HG03354 (cell line): ENCODE results near the gene RNF217.
"Not testable (repeated sequence)": the region's sequence is repeated elsewhere in the genome, so short reads cannot be mapped to it uniquely, and the experiment has no call there.

Experiments
- ATAC-seq: cut with Tn5 transposase; IDR thresholded peaks from one replicate; pipeline ENCODE4 v1.9.1; 2021; ENCODE audit warnings: mild to moderate bottlenecking; ENCODE audit not compliant: unreplicated experiment, poor library complexity, severe bottlenecking

RNF217 gene

DNA sequence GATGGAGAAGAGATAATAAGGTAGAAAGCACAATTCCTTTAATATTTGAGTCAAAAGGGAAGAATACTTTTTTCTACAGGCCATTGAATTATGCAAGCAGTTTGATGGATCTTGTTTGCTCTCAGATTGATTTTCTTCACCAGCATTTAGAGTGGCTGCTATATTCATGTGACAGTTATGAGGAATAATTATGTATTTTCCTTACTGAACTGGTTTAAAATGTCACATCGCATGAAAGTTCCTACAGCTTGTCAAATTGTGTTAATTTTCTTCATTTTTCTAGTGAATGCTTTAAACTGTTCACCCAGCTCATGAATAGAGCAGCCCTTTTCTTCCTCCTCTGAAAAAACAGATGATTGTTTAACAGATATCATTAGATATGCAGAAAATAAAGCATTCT, 153.9 kb downstream of the RNF217 start:
- no peak for ATAC-seq

DNA sequence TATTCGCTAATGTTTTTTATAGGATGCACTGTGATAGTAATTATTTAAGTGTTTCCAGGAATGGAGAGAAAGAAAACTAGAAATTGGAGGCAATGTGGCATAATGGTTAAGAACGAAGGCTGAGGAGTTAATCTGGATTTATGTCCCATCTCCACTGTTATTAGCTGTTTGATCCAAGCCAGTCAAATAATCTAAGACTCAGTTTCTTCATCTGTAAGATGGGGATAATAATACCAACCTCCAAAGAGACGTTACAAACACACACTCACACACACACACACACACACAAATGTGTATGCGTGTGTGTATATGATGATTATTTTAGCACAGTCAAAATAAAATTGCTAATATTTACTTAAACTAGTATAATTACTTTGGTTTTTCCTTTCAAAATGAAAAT, 154.5 kb downstream of the RNF217 start:
- no peak for ATAC-seq

DNA sequence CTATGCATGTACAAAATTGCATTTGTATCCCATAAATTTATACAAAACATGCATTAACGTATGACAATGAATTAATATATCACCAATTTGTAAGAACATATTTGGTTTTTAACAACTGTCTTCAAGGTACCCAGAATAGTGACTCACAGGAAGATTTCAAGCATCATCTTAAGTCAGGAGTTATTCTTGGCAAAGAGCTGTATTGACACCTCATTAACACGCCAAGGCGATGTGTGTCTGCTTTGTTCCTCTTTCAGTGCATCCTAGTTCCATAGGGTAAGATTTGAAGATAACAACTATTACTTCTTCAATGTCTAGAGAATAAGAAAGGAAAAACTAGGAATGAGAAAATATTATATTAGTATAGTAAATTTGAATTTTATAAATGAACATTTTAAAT, 155.6 kb downstream of the RNF217 start:
- ATAC-seq = no peak

DNA sequence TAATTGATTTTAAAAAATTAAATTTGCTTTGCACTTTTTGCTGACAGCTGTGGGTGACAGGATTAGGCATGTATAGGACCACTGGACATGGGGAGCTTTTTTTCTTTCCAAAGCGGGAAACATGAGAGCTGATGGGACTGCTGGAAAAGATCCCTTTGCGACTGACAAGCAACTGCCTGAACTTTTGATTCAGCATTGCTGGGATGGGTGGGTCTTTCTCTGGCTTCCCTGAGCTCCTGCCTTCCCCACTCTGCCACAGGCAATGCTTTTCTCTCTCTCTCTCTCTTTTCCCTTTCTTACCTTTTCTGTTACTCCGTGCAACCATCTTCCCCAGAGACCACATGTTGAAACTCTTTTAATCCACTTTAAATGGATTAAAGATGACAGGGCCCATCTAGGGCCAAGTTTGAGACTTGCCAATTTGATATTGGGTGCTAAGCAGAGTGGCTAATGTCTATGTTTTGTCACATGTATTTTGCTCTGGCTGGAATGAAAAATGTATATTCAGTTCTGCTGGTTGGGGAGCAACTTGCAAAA, 157.9 kb downstream of the RNF217 start:
- no peak for ATAC-seq

DNA sequence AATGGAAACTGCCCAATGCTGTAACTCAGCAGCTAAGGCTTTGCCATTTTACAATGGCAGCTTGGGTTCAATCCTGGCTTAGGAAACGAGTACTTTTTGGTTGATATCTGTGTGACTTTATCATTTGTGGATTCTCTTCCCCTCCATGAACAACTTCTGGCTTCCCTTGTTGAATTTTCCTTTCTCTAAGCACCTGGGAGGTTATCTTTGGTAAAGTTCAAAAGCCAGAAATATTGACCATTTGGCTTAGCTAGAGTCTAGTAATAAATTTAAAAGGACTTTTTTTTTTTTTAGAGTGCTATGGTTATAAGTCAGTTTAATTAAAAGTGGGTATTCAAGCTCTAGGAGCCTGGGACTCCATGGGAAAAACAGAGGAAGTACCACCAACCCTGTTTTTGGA, 159.7 kb downstream of the RNF217 start:
- ATAC-seq = no peak

DNA sequence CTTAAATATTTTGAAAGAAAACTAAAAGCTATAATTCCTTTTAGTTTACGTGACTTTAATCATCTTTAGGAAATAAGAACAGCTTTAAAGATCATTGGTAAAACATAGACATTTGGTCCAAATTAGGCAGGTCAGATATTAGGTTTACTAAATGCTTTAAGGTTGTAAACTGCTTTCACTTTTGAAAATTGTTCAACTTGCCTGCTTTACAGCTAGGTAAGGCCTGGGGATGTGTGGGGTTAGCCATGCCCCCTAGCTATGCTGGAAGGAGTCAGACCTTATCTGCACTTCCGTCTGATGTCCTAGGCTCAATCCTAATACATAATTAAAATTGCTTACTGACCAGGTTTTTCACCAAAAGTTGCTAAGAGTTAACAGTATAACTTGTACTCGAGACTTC, 160.8 kb downstream of the RNF217 start:
- no peak for ATAC-seq

DNA sequence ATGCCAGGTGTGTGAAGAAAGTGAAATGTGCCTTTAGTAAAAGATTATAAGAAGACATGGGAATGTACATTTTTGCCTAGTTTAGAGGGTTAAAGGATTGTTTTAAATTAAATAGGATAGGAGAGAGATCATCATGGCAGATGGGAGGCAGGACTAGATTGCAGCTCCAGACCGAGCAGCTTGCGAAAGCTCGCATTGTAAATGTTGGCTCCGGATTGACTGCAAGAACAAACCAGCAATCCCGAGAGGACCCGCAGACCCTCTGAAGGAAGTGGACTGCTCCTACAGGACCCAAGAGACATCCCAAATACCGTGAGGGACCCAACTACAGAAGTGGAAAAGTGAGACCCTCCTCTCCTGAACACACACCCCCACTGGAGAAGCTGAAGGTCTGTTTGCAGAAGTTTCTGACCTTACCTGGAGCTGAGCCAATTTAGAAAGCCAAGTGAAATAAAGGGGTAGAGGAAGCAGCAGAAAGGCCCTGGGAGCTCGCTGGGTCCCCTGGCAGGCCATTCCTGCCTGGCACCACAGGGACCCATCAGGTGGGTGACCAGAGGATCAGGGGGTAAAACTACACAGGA, 161.3 kb downstream of the RNF217 start:
- no peak for ATAC-seq

DNA sequence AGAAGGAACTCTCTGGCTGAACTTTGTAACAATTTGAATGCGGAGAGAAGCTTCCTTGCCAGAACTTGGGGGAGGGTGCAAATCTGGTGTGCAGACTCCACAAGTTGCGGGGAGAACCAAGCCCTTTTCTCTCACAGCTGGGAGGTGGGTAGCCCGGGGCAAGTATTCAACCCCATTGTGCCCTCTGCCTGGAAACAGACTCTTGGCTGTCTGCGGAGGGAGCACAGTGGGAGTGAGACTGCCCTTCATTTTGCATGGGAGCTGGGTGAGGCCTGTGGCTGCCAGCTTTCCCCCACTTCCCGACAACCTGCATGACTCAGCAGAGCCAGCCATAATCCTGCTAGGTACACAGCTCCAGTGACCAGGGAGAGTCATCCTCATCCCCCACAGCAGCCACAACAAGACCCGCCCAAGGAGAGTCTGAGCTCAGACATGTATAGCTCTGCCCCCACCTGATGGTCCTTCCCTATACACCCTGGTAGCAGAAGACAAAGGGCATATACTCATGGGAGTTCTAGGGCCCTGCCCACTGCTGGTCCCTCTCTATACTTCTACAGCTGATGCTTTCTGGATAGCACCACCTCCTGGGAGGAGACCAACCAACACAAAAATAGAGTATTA, 161.9 kb downstream of the RNF217 start:
- no peak for ATAC-seq

DNA sequence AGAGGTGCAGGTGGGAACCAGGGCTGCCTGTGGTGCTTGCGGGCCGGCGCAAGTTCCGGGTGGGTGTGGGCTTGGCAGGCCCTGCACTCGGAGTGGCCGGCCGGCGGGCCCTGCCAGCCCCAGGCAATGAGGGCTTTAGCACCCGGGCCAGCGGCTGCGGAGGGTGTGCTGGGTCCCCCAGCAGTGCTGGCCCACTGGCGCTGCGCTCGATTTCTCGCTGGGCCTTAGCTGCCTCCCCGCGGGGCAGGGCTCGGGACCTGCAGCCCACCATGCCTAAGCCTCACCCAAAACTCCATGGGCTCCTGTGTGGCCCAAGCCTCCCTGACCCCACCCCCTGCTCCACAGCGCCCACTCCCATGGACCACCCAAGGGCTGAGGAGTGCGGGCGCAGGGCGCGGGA, 163.6 kb downstream of the RNF217 start:
- ATAC-seq = not testable (repeated sequence)

DNA sequence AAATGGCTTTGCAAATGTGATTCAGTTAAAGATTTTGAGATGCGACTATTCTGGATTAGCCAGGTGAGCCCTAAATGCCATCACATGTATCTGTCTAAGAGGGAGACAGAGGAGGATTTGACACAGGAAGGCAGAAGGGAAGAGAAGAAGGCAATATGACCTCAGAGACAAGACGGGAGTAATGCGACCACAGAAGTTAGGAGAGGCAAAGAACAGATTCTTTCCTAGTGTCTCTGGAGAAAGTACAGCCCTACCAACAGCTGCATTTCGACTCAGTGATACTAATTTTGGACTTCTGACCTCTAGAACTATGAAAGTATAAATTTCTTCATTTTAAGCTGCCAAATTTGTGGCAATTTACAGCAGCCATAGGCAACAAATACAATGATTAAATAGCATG, 167.1 kb downstream of the RNF217 start:
- ATAC-seq = no peak

DNA sequence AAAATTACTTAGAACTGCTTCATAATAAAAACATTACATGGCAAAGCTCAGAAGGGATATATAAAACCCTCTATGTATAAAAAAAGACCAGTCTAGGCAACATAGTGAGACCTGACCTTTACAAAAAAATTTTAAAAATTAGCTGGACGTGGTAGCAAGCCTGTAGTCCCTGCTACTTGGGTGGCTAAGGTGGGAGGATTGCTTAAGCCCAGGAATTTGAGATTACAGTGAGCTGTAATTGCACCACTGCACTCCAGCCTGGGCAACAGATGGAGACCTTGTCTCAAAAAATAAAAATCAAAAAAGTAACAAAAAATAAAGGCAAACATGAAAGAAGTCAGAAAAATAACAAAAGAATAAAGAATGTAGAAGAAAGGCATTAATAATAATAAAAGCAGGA, 169.8 kb downstream of the RNF217 start:
- ATAC-seq = no peak

DNA sequence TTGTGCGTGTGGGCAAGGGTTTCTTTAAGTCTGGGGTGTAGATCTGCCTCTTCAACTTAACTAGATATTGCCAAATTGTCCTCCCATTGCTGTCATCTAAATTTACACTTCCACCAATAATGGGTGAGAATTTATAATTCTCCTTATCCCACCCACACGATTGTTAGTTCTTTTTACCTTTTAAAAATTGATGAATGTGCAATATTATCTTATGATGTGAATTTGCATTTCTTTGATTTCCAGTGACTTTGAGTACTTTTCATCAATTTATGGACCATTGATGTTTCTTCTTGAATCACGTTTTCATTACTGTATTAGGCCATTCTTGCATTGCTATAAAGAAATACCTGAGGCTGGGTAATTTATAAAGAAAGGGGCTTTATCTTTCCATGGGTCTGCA, 174.1 kb downstream of the RNF217 start:
- ATAC-seq = no peak

DNA sequence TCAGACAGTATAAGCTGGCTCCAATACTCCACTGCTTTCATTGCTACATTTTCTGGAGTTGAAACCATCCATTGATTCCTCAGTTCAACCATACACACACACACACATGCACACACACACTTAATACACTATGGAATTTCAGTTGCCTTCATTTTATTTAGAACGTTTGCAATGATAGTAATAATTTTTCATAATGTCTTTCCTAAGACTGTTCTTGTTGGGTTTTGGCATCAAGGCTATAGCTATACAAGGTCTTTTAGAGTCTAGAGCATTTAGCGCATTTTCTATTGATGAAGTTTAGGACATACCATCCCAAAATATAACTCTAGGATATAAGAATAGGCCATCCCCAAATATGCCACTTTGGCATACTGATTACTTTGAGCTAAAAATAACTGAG, 175.8 kb downstream of the RNF217 start:
- ATAC-seq = no peak

DNA sequence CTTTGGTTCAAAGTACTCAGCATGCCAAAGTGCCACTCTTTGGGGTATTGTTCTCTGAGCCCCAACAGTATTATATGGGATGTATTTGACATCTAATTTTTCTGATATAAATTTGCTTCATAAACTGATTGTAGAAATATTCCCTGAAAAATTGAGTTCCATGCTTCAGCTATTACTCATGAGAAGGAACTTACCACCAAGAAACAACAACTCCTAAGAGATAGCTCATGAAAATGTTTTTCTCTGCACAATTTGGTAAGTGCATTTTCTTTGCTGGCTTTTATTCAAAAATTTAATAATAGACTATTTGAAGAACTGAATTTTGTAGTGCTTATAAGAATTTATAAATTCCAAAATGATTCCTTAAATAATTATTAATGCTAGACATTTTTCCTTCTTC, 178.6 kb downstream of the RNF217 start:
- no peak for ATAC-seq
